RCC 7860 (cell line): ENCODE measurements around the gene EPN2.
"Not testable (repeated sequence)": the region's sequence is repeated elsewhere in the genome, so short reads cannot be mapped to it uniquely, and the experiment has no call there.

Experiments used
- DNase-seq: peaks from one replicate; pipeline ENCODE4 v3.0.0-alpha.2; 2015; ENCODE audit warnings: low spot score
- FAIRE-seq: peaks from 2 replicates; lab custom pipeline; 2012; peaks lifted over from hg19 to GRCh38; lab: Jason Lieb, UNC

The EPN2 gene

DNA sequence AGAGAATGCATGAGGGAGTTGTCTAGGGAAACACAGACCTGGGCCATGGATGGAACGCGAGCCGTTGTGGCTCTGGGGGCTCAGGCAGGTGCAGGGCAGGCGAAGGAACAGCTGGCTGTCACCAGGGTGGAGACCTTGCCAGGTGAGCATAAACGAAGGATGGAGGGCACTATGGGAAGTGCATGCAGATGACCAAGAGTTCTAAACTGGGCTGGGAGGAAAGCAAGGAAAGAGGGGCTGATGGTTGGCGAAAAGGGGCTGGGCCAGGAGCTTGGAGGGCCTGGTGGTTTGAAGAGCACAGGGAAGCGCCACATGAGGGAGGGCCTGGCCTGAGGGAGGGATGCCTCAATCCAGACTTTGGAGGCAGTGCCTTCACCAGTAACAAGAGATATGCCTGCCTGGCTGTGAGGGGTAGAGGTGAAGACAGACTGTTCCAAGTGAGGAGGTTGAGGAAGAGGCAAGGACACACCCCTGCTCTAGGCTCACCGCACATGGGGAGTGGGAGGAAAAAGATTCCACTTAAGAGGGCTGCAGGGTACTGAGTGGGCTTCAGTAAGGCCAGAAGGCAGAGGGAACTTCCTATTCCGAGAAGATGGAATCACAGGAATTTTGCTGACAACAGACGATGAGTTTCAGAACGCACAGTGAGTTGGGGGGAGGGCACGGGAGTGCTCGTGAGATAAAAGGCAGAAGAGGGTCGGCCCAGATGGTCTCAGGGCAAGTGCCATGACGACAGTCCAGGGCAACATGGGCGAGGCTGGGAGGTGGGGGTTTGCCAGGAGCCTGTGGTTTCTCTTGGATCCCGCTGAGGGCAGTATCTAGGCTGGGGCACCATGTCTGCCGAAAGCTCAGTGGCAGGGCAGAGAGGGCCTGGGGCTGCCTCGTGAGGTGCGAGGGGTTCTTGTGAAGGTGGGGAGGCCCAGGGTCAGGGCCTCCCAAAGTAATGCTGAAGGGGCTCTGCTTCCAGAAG lies 104.8 kb downstream of the EPN2 start:
- FAIRE-seq (no peak), DNase-seq (no peak)

DNA sequence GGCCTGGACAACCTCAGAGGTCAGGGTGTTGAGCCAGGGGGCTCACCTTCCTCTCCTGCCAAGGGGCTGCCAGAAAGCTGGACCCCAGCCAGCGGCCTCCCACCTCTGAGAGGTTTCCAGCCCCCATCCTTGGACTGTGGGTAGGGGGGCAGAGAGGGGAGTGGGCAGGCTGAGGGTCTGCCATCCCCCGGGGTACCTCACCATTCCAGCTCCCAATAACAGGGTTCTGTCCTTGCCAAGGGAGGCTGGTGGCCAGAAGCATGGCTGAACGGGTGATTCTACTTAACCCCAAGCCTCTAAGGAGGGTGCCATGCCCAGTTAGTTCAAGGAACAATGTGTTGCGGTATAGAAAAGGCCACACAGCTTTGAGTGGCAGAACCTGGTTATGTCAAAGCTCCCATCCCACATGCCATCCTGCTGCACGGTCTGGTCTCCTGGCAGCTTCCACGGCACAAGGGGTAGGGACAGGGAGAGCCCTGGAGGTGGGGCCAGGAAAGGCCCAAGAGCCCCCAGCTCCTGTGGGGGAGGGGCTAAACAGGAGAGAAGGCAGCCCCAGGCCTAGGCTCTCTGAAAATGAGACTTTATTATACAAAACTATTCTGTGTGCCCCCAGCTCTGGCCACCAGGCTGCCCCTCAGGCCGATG lies 105.6 kb downstream of the EPN2 start:
- FAIRE-seq (no peak), DNase-seq (no peak)

DNA sequence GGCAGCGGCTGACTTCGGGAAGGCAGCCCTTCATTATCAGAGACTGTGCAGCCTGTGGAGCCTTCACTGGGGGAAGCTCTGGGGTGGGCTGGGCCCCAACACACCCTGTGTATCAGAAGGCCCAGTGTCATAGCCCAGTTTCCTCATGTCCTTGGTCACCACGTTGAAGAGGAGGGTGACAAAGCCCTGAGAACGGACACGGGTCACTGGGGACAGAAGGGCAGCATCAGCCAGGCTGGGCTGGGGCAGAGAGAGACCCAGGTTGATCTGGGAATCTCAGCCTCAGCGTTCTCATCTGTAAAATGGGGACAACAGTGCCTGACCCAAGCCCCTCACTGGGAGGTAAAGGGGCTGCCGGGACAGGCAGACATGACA lies 106.1 kb downstream of the EPN2 start:
- no peak for FAIRE-seq
- no peak for DNase-seq

DNA sequence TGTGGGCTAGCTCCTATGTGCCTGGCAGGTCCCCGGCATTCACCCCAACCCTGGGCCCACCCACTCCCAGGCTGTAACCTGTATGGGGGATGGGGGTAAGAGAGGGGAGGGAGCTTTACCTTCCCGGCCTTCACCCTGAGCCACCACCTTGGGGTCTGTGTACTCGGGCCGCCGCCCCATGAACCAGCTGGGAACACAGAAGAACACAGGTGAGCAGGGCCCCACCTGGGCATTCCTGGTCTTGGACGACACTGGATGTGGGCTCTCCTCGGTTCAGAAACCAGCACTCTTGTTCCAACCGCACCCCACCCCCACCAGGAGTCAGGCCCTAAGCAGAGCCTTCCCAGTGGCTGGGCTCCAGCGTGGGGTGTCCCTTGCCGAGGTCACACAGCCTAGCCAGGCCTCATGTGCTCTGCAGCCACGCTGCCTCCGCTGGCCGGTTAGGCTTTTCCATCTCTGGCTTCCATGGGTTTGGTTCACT lies 106.5 kb downstream of the EPN2 start:
- DNase-seq (no peak), FAIRE-seq (no peak)

DNA sequence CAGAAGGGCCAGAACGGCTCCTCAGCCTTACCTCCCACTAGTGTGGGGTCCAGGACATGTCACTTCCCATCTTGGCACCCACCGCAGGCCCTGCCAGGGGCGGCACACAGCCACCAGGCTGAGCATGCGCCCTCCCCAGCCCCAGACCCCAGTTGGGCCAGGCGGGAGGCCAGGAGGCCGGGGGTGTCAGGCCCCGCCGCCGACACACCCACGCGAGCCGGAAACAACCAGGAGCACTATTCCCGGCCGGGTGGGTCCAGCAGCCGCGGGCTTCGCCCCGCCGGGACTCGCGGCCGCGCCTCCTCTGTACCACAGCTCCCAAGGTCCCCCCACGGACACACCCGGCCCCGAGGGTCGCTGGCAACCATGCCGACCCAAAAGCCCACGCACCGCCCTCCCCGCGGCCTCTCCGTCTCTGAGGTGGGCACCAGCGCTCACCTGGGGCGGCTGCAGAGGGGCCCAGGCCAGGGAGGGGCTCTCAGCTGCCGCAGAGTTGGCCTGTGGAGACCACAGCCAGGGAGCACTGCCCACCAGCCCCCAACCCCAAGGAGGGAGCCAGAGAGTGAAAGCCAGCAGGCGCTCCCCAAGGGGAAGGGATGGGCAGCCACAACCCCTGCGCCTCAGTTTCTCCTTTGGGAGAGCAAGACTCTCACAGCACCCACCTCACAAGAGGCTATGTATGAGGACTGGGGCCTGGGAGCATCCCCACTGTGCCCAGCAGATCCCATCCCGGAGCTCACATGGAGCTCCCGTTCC lies 107.3 kb downstream of the EPN2 start:
- no peak for DNase-seq
- no peak for FAIRE-seq

DNA sequence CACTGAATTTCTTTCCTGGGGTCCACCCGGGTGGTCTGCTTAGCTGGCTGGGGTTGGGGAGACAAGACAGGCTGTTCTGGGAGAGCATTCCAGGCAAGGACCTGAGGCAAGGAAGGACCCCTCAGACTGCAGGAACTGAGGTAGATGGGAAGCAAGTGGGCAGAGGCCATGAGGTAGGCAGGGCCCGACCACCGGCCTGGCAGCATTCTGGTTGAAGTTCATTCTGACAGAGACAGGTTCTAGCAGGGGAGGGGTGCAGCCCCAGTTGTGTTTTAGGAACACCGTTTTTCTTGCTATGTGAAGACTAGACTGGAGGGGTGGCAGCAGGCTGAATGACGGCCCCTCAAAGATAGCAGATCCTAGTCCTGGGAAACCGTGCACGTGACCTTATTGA lies 107.9 kb downstream of the EPN2 start:
- DNase-seq (no peak), FAIRE-seq (no peak)

DNA sequence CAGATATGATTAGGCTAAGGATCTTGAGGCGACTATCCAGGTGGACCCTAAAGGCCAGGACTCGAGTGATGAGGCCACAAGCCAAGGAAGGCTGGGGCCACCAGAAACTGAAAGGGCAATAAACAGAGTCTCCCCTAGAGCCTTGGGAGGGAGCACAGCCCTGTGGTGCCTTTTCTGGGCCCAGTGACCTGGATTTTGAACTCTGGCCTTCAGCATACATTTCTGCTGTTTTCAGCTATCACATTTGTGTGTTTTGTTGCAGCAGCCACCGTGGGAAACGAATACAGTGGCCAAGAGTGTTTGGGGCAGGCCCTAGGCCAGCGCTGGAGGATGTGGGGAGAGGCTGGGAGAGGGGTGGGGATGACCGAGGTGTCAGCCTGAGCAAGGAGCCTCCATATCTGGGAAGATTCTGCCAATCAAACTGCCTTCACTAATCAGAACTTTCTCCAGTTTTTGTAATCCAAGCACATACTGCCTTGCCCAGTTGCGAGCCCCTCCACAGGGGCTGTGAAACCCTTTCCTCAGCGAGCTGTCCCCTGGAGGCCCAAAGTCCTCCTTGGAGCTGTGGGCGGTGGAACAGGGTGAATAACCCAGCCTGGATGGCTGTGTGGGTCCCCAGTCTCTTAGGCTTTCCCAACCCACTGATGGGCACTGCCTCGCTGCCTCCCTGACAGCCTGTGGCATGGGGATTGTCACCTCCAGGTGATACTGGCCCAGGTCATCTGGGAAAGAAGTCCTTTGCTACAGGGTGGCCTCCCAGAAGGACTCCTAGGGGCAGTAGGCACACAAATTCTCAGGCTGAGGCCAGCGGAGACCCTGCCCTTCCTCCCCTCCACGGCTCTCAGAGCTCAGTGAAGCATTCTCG lies 108.6 kb downstream of the EPN2 start:
- DNase-seq (no peak), FAIRE-seq (no peak)

DNA sequence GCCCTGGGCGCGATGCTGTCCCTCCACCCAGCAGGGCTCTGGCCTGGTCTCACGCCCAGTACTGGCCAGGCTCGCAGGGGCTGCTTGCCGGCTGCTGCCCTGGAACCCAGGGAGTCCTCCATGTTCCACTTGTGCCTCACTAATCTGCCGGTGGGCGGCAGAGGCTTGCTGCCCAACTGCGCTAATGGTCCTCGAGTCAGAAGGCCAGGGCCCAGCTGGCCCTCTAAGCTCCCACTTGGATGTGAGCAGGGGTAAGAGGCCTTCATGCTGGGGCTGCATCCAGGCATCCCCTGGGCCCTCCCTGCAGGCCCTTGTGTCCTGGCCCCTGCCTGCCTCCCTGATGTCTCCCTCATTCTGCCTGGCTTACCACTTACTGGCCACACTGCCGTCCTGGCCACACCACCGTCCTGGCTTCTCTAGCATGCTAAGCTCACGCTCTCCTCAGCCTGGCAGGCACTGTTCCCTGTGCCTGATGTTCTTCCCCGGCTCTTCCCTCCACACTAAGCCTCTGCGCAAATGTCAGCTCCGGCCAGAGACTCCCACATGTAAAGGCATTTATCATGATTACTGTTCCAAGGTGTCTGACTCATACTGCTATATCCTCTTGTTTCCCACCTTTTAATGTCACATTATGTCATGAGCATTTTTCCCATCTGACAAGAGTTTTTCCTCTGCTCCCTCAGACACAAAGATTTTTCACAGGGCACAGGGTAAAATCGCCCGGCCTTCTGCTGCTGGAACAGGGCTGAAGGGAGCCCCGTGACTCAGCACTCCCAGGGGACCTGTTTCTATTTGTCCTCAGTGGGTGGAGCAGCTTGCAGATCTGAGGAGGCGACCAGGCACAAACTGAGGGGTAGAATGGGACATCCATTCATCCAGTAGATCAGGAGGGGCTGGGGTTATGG lies 109.4 kb downstream of the EPN2 start:
- DNase-seq, result peak; percentile 87
- FAIRE-seq, result peak; percentile 76

DNA sequence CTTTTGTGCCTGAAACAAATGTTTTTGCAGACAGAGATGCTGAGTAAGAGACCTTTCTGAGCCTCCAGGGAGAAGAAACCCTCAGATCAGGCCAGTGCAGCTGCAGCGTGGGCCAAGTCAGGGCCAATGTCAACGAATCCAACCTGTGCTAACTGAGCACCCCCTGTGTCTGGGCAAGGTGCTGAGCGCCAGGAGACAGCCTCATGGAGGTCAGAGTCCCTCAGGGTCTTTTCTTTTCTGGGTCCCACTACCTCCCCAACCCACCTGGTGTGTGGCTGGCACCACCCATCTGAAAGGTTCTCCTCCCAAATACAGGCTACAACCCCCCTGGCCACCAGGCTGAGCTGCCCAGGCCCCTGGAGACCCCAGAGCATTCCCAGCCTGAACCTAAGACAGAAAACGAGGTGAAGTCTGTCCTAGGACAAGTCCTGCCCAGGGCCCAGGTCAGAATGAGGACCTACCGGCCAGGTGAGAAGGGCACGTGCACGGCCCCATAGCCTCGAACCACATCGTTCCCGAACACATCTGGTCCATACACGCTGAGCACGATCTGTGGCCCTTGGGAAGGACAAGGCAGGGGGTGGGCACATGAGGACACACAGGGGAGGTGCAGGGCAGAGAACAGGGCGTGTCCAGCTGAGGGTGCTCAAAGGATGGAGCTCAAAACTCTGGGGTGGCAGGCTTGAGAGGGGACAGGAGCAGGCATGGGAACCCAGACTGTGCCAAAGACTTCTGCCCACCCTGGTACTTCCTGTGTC lies 110.3 kb downstream of the EPN2 start:
- FAIRE-seq (no peak), DNase-seq (no peak)

DNA sequence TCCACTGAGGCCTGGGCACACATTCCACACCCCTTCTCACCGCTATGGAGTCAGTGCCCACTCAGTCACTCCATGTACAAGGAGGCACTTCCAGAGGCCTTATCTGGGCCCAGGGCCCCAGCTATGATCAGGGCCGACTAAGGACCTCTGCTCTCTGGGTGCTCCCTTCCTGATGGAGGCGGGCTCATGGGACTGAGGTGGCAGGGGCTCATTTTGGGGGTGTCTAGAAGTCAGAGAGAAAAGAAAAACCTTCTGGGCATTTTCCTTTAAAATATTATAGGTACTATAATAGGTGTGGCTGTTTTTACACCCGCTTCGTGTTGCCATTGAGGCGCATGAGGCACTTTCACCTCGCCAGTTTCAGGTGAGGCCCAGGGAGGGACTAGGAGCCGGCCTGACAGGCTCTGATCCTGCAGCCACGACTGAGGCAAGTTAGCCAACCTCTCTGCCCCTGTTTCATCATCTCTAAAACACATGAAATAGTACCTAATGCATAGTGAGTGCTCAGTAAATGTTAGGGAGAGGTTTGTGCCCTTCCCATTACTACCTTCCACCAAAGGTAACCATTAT lies 111.0 kb downstream of the EPN2 start:
- no peak for FAIRE-seq

DNA sequence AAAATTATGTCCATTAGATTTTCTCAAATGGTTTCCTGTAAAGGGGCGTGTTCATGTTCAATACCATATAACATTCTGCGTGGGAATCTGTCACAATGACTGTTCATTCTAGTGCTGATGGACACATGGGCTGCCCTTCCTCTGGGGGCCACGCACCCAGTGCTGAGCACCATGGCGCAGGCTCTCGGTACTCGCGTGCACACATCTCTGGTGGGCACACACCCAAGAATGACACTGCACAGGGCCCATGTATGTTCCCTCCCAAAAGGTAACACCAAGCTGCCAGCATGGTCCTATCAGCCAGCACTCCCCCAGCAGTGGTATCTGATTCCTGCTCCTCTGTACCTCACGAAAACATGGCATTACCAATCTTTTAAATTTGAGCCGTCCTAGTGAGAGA lies 111.6 kb downstream of the EPN2 start:
- FAIRE-seq, result no peak
- no peak for DNase-seq

More for the DNA sequence above, 111.0 kb downstream of the EPN2 start:
- DNase-seq, result no peak

DNA sequence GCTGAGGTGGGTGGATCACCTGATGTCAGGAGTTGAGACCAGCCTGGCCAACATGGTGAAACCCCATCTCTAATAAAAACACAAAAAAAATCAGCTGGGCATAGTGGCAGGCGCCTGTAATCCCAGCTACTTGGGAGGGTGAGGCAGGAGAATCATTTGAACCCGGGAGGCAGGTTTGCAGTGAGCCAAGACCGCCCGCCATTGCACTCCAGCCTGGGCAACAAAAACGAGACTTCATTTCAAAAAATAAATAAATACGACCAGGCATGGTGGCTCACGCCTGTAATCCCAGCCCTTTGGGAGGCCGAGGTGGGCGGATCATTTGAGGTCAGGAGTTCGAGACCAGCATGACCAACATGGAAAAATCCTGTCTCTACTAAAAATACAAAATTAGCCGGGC lies 116.2 kb downstream of the EPN2 start:
- not testable (repeated sequence) for FAIRE-seq, DNase-seq

DNA sequence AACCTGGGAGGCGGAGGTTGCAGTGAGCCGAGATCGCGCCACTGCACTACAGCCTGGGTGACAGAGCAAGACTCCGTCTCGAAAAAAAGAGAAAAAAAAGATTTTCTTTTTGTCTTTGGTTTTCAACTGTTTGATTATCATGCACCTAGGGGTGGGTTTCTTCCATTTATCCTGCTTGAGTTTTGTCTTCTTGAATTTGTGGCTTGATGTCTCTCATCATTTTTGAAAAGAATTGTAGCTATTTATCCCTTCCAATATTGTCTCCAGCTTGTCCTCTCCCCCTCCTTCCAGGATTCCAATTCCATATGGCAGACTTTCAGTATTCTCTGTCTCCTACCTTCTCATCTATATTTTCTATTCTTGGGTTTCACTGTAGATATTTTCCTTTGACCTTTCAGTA lies 117.6 kb downstream of the EPN2 start:
- DNase-seq, result no peak
- no peak for FAIRE-seq

DNA sequence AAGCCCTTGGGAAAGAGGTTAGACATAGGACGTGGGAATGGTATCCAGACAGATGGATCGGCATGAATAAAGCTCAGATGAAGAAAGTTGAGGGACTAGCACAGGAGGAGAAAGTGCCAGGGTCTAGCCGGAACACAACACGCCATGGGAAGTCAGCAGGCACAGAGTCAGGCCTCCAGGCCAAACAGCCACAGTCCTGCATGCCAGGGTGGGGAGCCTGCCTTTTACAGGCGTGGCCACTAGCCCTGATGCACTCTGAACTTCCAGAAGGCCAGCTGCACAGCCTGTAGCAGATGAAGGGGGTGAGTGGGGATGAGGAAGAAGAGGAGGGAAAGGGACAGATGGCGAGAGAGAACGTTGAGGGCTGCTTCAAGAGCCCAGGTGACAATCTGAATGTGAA lies 120.2 kb downstream of the EPN2 start:
- FAIRE-seq, result no peak
- DNase-seq, result no peak

DNA sequence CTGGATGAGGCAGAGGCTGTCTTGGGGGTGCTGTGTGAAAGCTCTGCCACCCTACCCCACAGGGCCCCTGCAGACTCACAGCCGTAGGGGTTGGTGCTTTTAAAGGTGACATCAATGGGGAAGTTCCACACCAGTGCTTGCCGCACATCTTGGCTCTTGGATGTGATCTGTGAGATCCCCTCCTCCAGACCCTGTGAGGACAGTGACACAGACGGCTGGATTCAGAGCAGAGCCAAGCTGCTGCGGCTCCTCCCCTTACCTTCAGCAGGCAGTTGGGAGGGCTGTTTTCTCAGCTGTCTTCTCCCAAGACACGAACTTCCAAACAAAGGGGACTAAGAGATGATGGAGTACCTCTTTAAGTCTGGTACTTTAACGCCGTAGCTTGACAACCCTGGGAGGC lies 120.6 kb downstream of the EPN2 start:
- FAIRE-seq, result no peak
- DNase-seq, result no peak

DNA sequence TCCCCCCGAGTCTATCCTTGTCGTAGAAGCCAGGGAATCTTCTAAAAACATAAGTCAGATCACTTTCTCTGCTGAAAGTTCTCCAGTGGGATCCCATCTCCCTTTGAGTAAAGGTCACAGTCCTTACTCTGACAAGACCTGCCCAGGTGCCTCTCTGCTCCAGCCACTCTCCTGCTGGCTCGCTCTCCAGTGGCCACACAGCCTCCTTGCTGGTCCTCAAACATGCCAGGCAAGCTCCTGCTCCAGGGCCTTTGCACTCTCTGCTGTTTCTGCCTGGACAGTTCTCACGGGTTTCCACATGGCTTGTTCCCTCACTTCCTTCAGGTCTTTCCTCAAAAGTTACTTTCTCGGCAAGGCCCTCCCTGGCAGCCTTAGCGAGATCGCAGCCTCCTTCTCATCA lies 122.0 kb downstream of the EPN2 start:
- FAIRE-seq, result no peak
- no peak for DNase-seq

DNA sequence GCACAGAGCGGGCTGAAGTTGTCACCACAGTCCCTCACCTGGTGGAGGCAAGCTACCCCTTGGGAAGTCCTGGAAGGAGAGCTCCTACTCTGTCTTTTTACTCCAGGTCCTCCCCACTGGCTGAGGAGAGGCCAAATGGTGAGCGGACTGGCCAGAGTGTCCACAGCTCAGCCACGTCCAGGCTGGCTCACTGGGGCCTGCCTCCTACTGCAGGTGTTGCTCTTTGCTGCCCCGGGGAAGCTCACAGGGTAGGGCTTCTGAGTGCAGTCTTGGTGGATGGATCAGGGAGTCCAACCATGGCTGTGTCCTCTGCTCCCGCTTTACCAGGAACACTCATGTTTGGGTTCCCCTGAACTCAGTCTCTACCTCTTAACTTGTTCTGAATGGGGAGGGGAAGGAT lies 122.7 kb downstream of the EPN2 start:
- DNase-seq, result no peak
- no peak for FAIRE-seq

DNA sequence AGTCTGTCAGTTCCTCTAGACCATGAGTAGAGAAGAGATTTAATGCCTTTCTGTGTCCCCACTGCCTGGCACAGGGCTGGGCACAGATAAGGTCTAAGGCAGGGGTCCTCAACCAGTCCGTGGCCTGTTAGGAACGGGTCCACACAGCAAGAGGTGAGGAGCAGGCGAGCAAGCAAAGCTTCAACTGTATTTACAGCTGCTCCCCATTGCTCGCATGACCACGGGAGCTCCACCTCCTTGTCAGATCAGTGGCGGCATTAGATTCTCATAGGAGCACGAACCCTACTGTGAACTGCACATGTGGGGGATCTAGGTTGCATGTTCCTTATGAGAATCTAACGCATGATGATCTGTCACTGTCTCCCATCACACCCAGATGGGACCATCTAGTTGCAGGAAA lies 123.6 kb downstream of the EPN2 start:
- no peak for FAIRE-seq
- DNase-seq, result no peak
